ENCODE measurements around the gene LASP1NB.

- TF ChIP-seq EP300 (IDR thresholded peaks at IDR 0.05) (peak; percentile 19 to 85), CTCF (IDR thresholded peaks at IDR 0.05) (no peak)
These were observed 43.7 kb upstream of the LASP1NB start for GRCh38 chr17:38881600-38882191.

Measured in tibial nerve (tissue), 4 donors.